Thymus (tissue), 11 donors: ENCODE data around the gene TMC3. TPM values are rescaled to one million over a fixed set of nuclear protein-coding genes. Genes with fewer than 3 reads are reported as not detected.
A peak's percentile ranks its signal among the peaks of the same experiment; 100 is the strongest.

Experiments
- DNase-seq, 9 donors: peaks; one replicate each; pipeline ENCODE4 v3.0.0-alpha.2; 2013; ENCODE audit warnings: low spot score in 9 of 9, low read depth in 6 of 9, missing footprints in 1 of 9
- H3K27ac ChIP-seq, 2 donors: one replicate each; pipeline ENCODE4 v1.5.1; 2013; ENCODE audit warnings: control low read depth in 1 of 2, low read depth in 1 of 2, low read length in 1 of 2, mild to moderate bottlenecking in 1 of 2, moderate library complexity in 1 of 2
- H3K27me3 ChIP-seq, 2 donors: one replicate each; pipeline ENCODE4 v1.5.1; 2013; ENCODE audit warnings: low read length in 1 of 2; ENCODE audit not compliant: control insufficient read depth in 2 of 2, insufficient read depth in 1 of 2
- H3K36me3 ChIP-seq, 2 donors: one replicate each; pipeline ENCODE4 v1.5.1; 2013; ENCODE audit warnings: low read length in 1 of 2, mild to moderate bottlenecking in 1 of 2, moderate library complexity in 1 of 2; ENCODE audit not compliant: control insufficient read depth in 2 of 2, insufficient read depth in 2 of 2
- H3K4me1 ChIP-seq, 2 donors: one replicate each; pipeline ENCODE4 v1.5.1; 2013; ENCODE audit warnings: low read length in 2 of 2; ENCODE audit not compliant: control insufficient read depth in 2 of 2, insufficient read depth in 2 of 2
- H3K4me3 ChIP-seq, 2 donors: one replicate each; pipeline ENCODE4 v1.5.1; 2013; ENCODE audit warnings: low read length in 2 of 2, control low read depth in 1 of 2, mild to moderate bottlenecking in 1 of 2
- H3K9me3 ChIP-seq, 2 donors: one replicate each; pipeline ENCODE4 v1.5.1; 2013; ENCODE audit warnings: low read length in 1 of 2, mild to moderate bottlenecking in 1 of 2; ENCODE audit not compliant: control insufficient read depth in 2 of 2, insufficient read depth in 1 of 2
- WGBS: extraction: QIAGEN DNeasy Blood & Tissue Kit; methylation state at CpG from one replicate; pipeline ENCODE4 v1.1.7; 2013; 5-methylcytosine and 5-hydroxymethylcytosine counted together
- polyA plus RNA-seq: library from polyadenylated mRNA; stranded (reverse); fragments of 200-250 nt; gene quantifications from one replicate; pipeline ENCODE4 v1.2.3, GENCODE V29; 2013
- total RNA-seq: library from RNA; stranded (reverse); fragments of 120-200 nt; gene quantifications from one replicate; pipeline ENCODE4 v1.2.4, GENCODE V29; 2013
- donor health status: healthy.

The TMC3 gene
- total and polyA plus RNA-seq, 2 donors: under 0.01 to 0.07 TPM

DNA sequence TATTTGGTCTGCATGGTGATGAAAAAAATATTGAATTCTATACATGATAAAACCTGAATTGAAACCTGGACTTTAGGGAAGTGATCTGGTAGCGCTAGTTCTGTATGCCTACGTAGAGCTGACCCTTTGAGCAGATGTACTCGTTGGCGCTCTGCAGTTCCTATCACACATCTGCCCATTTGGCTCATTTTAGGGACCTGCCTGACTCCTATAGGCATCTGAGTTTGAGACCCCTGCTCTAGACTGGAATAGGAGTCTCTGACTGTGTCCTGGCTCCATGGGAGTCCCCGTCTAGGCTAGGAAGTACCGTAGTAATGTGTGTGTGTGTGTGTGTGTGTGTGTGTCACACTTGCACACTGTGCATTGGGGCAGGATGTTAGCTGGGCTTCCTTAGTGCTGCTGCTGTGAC is 71.3 kb downstream of the TMC3 start:
- H3K4me1 ChIP-seq: peaks cover 30 to 60% of the 10 kb centered on the region in 2 donors
- peak overlapping the region; percentile 50 to 74 for H3K27ac ChIP-seq
- peak in 1 of 9 donors; percentile 34 for DNase-seq
- no peaks in the 10 kb centered on the region for H3K9me3 ChIP-seq
- H3K27me3 ChIP-seq: no peaks in the 10 kb centered on the region
- 80% methylated on average over 6 of the region's 6 CpGs for WGBS
- peaks cover 84 to 94% of the 10 kb centered on the region in 2 donors for H3K36me3 ChIP-seq
- H3K4me3 ChIP-seq: peak overlapping the region; percentile 9 to 17

- Histone ChIP-seq H3K4me1 (peaks cover 30 to 60% of the 10 kb centered on the region in 2 donors), H3K27me3 (no peaks in the 10 kb centered on the region), H3K36me3 (peaks cover 76 to 86% of the 10 kb centered on the region in 2 donors), H3K4me3 (peak overlapping the region; percentile 17 to 93), H3K9me3 (no peaks in the 10 kb centered on the region), H3K27ac (peak overlapping the region; percentile 50 to 76)
- DNase-seq: peak in 1 of 9 donors; percentile 41
- WGBS: 83% methylated on average over 5 of the region's 5 CpGs
These were observed 72.1 kb downstream of the TMC3 start for GRCh38 chr15:81301815-81302399.

DNA sequence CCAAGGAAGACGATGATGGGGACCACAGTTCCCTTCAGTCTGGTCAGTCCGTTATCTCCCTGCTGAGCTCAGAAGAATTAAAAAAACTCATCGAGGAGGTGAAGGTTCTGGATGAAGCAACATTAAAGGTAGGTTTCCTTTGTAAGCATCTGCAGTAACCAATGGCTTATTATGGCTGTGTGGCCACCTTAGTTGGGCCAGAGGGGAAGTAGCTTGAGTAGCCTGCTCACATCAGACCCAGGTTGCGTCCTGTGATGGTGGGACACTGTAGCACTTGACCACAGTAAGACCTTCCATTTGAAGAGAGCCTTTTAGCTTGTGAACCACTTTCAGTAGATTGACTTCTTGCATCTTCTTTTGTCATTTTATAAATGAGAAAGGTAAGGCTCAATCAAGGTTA is 72.6 kb downstream of the TMC3 start:
- Histone ChIP-seq H3K4me3 (peak overlapping the region; percentile 87 to 93), H3K27me3 (no peaks in the 10 kb centered on the region), H3K27ac (peak overlapping the region; percentile 27 to 52), H3K9me3 (no peaks in the 10 kb centered on the region), H3K4me1 (peaks cover 30 to 62% of the 10 kb centered on the region in 2 donors), H3K36me3 (peaks cover 70 to 81% of the 10 kb centered on the region in 2 donors)
- no peak for DNase-seq
- WGBS: 88% methylated on average over 4 of the region's 4 CpGs

DNA sequence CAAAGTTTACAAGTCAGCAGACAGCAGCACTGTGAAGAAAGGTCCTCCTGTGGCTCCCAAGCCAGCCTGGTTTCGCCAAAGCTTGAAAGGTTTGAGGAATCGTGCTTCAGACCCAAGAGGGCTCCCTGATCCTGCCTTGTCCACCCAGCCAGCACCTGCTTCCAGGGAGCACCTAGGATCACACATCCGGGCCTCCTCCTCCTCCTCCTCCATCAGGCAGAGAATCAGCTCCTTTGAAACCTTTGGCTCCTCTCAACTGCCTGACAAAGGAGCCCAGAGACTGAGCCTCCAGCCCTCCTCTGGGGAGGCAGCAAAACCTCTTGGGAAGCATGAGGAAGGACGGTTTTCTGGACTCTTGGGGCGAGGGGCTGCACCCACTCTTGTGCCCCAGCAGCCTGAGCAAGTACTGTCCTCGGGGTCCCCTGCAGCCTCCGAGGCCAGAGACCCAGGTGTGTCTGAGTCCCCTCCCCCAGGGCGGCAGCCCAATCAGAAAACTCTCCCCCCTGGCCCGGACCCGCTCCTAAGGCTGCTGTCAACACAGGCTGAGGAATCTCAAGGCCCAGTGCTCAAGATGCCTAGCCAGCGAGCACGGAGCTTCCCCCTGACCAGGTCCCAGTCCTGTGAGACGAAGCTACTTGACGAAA is 74.3 kb downstream of the TMC3 start:
- H3K36me3 ChIP-seq: peaks cover 54 to 64% of the 10 kb centered on the region in 2 donors
- WGBS: 55% methylated on average over 14 of the region's 14 CpGs
- no peak for DNase-seq
- peak overlapping the region; percentile 40 to 78 for H3K27ac ChIP-seq
- peak overlapping the region; percentile 87 to 93 for H3K4me3 ChIP-seq
- no peaks in the 10 kb centered on the region for H3K27me3 ChIP-seq
- H3K9me3 ChIP-seq: no peaks in the 10 kb centered on the region
- peaks cover 44 to 78% of the 10 kb centered on the region in 2 donors for H3K4me1 ChIP-seq

DNA sequence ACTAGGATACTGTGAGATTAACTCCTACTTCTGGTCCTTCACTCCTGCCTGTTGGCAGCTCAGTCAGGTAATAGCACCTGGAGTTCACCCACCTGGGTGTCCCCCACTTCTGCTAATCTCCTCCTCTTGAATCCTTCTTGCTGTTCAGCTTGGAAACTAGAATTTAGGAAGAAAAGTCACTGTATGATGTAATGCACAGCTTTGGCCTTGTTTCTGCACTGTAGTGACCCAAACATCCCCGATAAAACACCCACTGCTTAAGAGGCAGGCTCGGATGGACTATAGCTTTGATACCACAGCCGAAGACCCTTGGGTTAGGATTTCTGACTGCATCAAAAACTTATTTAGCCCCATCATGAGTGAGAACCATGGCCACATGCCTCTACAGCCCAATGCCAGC is 74.9 kb downstream of the TMC3 start:
- Histone ChIP-seq H3K9me3 (no peaks in the 10 kb centered on the region), H3K36me3 (peaks cover 50 to 58% of the 10 kb centered on the region in 2 donors), H3K27me3 (no peaks in the 10 kb centered on the region), H3K4me3 (peak overlapping the region; percentile 87 to 93), H3K4me1 (peaks cover 48 to 84% of the 10 kb centered on the region in 2 donors), H3K27ac (peak overlapping the region; percentile 22 to 99)
- WGBS: 77% methylated on average over 3 of the region's 3 CpGs
- DNase-seq: no peak

DNA sequence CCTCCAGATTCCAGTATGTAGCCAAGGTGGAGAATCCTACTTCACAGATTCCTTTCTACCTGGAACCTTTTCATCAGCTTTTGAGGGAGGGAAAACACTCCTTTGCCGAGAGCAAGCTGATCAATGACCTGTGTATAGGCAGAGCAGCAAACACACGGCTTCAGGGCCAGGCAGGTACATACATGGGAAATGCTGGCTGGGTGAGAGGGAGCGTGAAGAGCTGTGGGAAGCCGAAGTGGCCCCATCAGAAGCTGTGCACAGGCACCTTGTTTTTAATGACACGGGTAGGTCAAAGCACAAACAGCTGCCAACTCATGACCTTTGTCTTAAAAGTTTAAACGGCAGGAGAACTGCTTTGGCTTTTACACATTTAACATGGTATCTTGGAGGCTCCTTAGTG is 75.4 kb downstream of the TMC3 start:
- 24% methylated on average over 6 of the region's 6 CpGs for WGBS
- H3K4me1 ChIP-seq: peaks cover 45 to 85% of the 10 kb centered on the region in 2 donors
- peak overlapping the region; percentile 87 to 93 for H3K4me3 ChIP-seq
- H3K9me3 ChIP-seq: no peaks in the 10 kb centered on the region
- H3K27ac ChIP-seq: peak overlapping the region; percentile 99 to 100
- peaks cover 45 to 53% of the 10 kb centered on the region in 2 donors for H3K36me3 ChIP-seq
- no peaks in the 10 kb centered on the region for H3K27me3 ChIP-seq
- DNase-seq: peak in 1 of 9 donors; percentile 35

DNA sequence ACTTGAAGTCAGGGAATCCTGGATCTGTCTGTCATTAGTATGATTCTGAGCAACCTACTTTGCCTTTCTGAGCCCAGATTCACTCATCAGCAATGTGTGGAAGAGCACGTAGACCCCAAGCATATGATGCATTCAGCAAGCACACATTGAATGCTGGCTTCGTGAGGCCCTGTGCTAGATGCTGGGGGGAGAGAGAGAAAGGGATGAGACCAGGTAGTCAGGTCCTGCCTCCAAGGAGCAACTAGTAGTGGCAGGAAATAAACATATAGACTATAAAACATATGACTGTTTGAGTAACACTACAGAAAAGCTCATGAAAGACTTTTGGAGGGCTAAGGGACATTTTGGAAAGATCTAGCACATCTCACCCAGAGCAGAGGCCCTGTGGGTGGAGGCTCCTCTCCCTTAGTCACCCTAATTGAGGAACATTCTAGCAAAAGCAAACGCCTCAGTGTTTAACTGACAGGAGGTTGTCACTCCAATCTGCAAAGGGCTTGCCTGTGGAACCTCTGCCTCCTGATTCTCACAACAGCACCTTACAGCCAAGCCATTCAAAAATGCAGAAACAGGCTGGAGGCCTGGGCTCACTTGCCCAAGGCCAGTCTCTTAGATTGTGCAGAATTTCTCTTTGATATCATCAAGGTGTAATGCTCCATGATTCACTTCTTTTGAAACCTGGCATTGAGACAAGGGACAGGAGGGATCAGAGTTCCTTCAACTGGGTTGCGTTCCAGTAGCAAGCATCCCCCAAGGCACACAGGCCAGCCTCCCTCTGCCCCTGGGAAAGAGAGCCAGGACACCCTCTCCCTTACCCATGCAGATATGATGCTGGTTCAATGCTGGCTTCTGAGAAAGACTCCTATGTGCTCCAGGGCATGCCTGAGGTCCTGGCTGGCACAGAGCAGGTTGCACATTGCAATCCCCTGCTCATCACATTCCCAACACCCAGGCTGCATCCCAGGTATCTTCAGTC is 76.1 kb downstream of the TMC3 start:
- peaks cover 51 to 85% of the 10 kb centered on the region in 2 donors for H3K4me1 ChIP-seq
- peak in 2 of 9 donors; percentile 38 to 68 for DNase-seq
- peaks cover 37 to 46% of the 10 kb centered on the region in 2 donors for H3K36me3 ChIP-seq
- no peaks in the 10 kb centered on the region for H3K9me3 ChIP-seq
- H3K27ac ChIP-seq: peak overlapping the region; percentile 99 to 100
- 28% methylated on average over 4 of the region's 4 CpGs for WGBS
- H3K27me3 ChIP-seq: no peaks in the 10 kb centered on the region
- peak overlapping the region; percentile 87 to 93 for H3K4me3 ChIP-seq

- Histone ChIP-seq H3K4me3 (peak overlapping the region; percentile 87 to 93), H3K9me3 (no peaks in the 10 kb centered on the region), H3K4me1 (peaks cover 53 to 87% of the 10 kb centered on the region in 2 donors), H3K27me3 (no peaks in the 10 kb centered on the region), H3K36me3 (peaks cover 30 to 38% of the 10 kb centered on the region in 2 donors), H3K27ac (peak overlapping the region; percentile 99 to 100)
- no peak for DNase-seq
- 12% methylated on average over 3 of the region's 3 CpGs for WGBS
These were observed 76.9 kb downstream of the TMC3 start for GRCh38 chr15:81297147-81297572.
